ENCODE measurements around the gene SORBS1. TPM values are rescaled to one million over a fixed set of nuclear protein-coding genes. Genes with fewer than 3 reads are reported as not detected.

SORBS1 gene
- total RNA-seq, 4 donors from 2014 or later: 92.2 to 308 (median 150) TPM

GRCh38 chr10:95403700-95404461 lies 157.3 kb downstream of the SORBS1 start:
- H3K9me3 ChIP-seq: no peaks in the 10 kb centered on the region
- TF ChIP-seq CTCF (IDR thresholded peaks at IDR 0.05): no peak
- TF ChIP-seq EP300 (IDR thresholded peaks at IDR 0.05; ENCODE audit: low read depth): no peak
- no peak for TF ChIP-seq POLR2A (IDR thresholded peaks at IDR 0.05)
- no peak for TF ChIP-seq POLR2AphosphoS5 (IDR thresholded peaks at IDR 0.05)
- in situ Hi-C loops (cut with MboI; ENCODE audit: low pct_ligation_motif_present in 1 of 4, low pct_unique_long_range_greater_than_20kb in 1 of 4, low sequenced_read_pairs in 3 of 4): no loop called here
- WGBS, 2 donors (ENCODE audit: low coverage in 1 of 2): 85% methylated on average over 8 of the region's 8 CpGs; no CpG with 5 or more reads in 1 of the 2 donors
- H3K4me1 ChIP-seq: peaks cover 8 to 54% (median 41%) of the 10 kb centered on the region in 4 donors
- H3K4me3 ChIP-seq: no peak overlapping the region
- H3K27ac ChIP-seq: peak overlapping the region; percentile 72 to 86 (median 77)
- intact Hi-C loops (cut with DNase I; ENCODE audit: low total_unique reads): no loop called here
- DNase-seq: no peak
- H3K27me3 ChIP-seq: no peaks in the 10 kb centered on the region
- no peaks in the 10 kb centered on the region for H3K36me3 ChIP-seq

GRCh38 chr10:95401704-95402469 lies 159.3 kb downstream of the SORBS1 start:
- in situ Hi-C loops (cut with MboI; ENCODE audit: low pct_ligation_motif_present in 1 of 4, low pct_unique_long_range_greater_than_20kb in 1 of 4, low sequenced_read_pairs in 3 of 4): no loop called here
- peaks cover 2 to 35% (median 26%) of the 10 kb centered on the region in 4 donors for H3K4me1 ChIP-seq
- 67% methylated on average over 1 of the region's 1 CpG; no CpG with 5 or more reads in 1 of the 2 donors for WGBS, 2 donors (ENCODE audit: low coverage in 1 of 2)
- H3K27me3 ChIP-seq: no peaks in the 10 kb centered on the region
- H3K27ac ChIP-seq: peak overlapping the region in 2 of 4 donors; percentile 5 to 86
- no peak for DNase-seq
- peaks cover 0 to 13% (median 0%) of the 10 kb centered on the region in 4 donors for H3K36me3 ChIP-seq
- intact Hi-C loops (cut with DNase I; ENCODE audit: low total_unique reads): no loop called here
- H3K4me3 ChIP-seq: no peak overlapping the region
- TF ChIP-seq POLR2A (IDR thresholded peaks at IDR 0.05): no peak
- no peak for TF ChIP-seq CTCF (IDR thresholded peaks at IDR 0.05)
- no peak for TF ChIP-seq EP300 (IDR thresholded peaks at IDR 0.05; ENCODE audit: low read depth)
- no peak for TF ChIP-seq POLR2AphosphoS5 (IDR thresholded peaks at IDR 0.05)
- no peaks in the 10 kb centered on the region for H3K9me3 ChIP-seq

GRCh38 chr10:95400787-95401186 lies 160.4 kb downstream of the SORBS1 start:
- TF ChIP-seq POLR2A (IDR thresholded peaks at IDR 0.05) (no peak), EP300 (IDR thresholded peaks at IDR 0.05; ENCODE audit: low read depth) (no peak), CTCF (IDR thresholded peaks at IDR 0.05) (no peak), POLR2AphosphoS5 (IDR thresholded peaks at IDR 0.05) (no peak)
- in situ Hi-C loops (cut with MboI; ENCODE audit: low pct_ligation_motif_present in 1 of 4, low pct_unique_long_range_greater_than_20kb in 1 of 4, low sequenced_read_pairs in 3 of 4): no loop called here

GRCh38 chr10:95399183-95399582 lies 162.0 kb downstream of the SORBS1 start:
- Histone ChIP-seq H3K27ac (peak overlapping the region; percentile 32 to 86 (median 52)), H3K36me3 (peaks cover 0 to 22% (median 0%) of the 10 kb centered on the region in 4 donors)
- in situ Hi-C loops (cut with MboI; ENCODE audit: low pct_ligation_motif_present in 1 of 4, low pct_unique_long_range_greater_than_20kb in 1 of 4, low sequenced_read_pairs in 3 of 4): loop anchor here in 1 of 4 donors (25.0 kb wide), 1 partner anchor 438 kb away; no protein-coding TSS in a partner anchor

More at GRCh38 chr10:95400787-95401186, 160.4 kb downstream of the SORBS1 start:
- intact Hi-C loops (cut with DNase I; ENCODE audit: low total_unique reads): no loop called here
- Histone ChIP-seq H3K27ac (peak overlapping the region; percentile 12 to 86 (median 52)), H3K27me3 (no peaks in the 10 kb centered on the region), H3K36me3 (peaks cover 0 to 19% (median 0%) of the 10 kb centered on the region in 4 donors), H3K4me3 (no peak overlapping the region), H3K9me3 (no peaks in the 10 kb centered on the region), H3K4me1 (peaks cover 2 to 24% (median 15%) of the 10 kb centered on the region in 4 donors)
- DNase-seq: no peak
- 93 to 94% methylated on average over 2 of the region's 2 CpGs for WGBS, 2 donors (ENCODE audit: low coverage in 1 of 2)

More at GRCh38 chr10:95399183-95399582, 162.0 kb downstream of the SORBS1 start:
- TF ChIP-seq CTCF (IDR thresholded peaks at IDR 0.05) (no peak), EP300 (IDR thresholded peaks at IDR 0.05; ENCODE audit: low read depth) (no peak), POLR2AphosphoS5 (IDR thresholded peaks at IDR 0.05) (peak in 1 of 3 donors; percentile 51), POLR2A (IDR thresholded peaks at IDR 0.05) (no peak)
- Histone ChIP-seq H3K4me3 (no peak overlapping the region), H3K27me3 (no peaks in the 10 kb centered on the region), H3K9me3 (no peaks in the 10 kb centered on the region), H3K4me1 (peaks cover 0 to 9% (median 5%) of the 10 kb centered on the region in 4 donors)
- no peak for DNase-seq
- WGBS, 2 donors (ENCODE audit: low coverage in 1 of 2): 75 to 88% methylated on average over 2 to 5 of the region's 5 CpGs
- intact Hi-C loops (cut with DNase I; ENCODE audit: low total_unique reads): no loop called here
